ENCODE results near the gene SCAMP1. TPM values are rescaled to one million over a fixed set of nuclear protein-coding genes. Genes with fewer than 3 reads are reported as not detected.

The SCAMP1 gene
- total and polyA plus RNA-seq, 2 of the 13 experiments (the other 11 are each of a cell fraction or from before 2014, with no cell fraction given) = 18.2 to 33.7 TPM

GRCh38 chr5:78399116-78399515 is 38.7 kb downstream of the SCAMP1 start:
- ChIA-PET POLR2A (no interaction called here), CTCF (ENCODE audit: low intra/inter-chr PET ratio, low total read pairs) (no interaction called here)
- H3K9me3 ChIP-seq (ENCODE audit: low read length) = no peaks in the 10 kb centered on the region
- H3K79me2 ChIP-seq (ENCODE audit: insufficient read depth, low read length) = peaks cover 11% of the 10 kb centered on the region
- no peak overlapping the region for H3K4me3 ChIP-seq (replicated peaks in 1 of 3; ENCODE audit: insufficient read depth in 1 of 3, low read depth in 2 of 3, low read length in 3 of 3)
- H3K4me1 ChIP-seq (ENCODE audit: insufficient read depth, low read length) = no peaks in the 10 kb centered on the region
- FAIRE-seq = no peak
- peaks cover 3% of the 10 kb centered on the region; the same call in 1 of the 2 replicates for H4K20me1 ChIP-seq (ENCODE audit: insufficient read depth, low read length)
- no peak for TF ChIP-seq TFDP1 (CRISPR knock-in tag; IDR thresholded peaks at IDR 0.05; ENCODE audit: borderline replicate concordance)
- no TSS peak for BruUV-seq (replicated peaks)
- no peaks in the 10 kb centered on the region for H3K36me3 ChIP-seq (replicated peaks in 1 of 2; ENCODE audit: control insufficient read depth in 1 of 2, insufficient read depth in 2 of 2, low read length in 2 of 2)
- no peak overlapping the region for H3K4me2 ChIP-seq (ENCODE audit: low read depth, low read length)
- no peak overlapping the region for H2AFZ ChIP-seq (ENCODE audit: low read length)
- H3K9ac ChIP-seq (ENCODE audit: insufficient read depth, low read depth, low read length) = no peak overlapping the region
- in situ Hi-C loops (cut with HindIII; ENCODE audit: extremely low pct_ligation_motif_present, low pct_unique_long_range_greater_than_20kb) = no loop called here
- H3K27ac ChIP-seq (ENCODE audit: extremely low read length, insufficient read depth, low read length) = no peak overlapping the region
- ATAC-seq = no peak
- no peaks in the 10 kb centered on the region for H3K27me3 ChIP-seq (ENCODE audit: control insufficient read depth in 1 of 2, insufficient read depth in 2 of 2, low read length in 2 of 2)
- intact Hi-C loops (cut with micrococcal nuclease; ENCODE audit: unreplicated experiment) = no loop called here
- DNase-seq (ENCODE audit: low spot score) = no peak

GRCh38 chr5:78404682-78405293 is 44.4 kb downstream of the SCAMP1 start:
- ChIA-PET CTCF (ENCODE audit: low intra/inter-chr PET ratio, low total read pairs) (no interaction called here), POLR2A (no interaction called here)
- peaks cover 9% of the 10 kb centered on the region for H3K79me2 ChIP-seq (ENCODE audit: insufficient read depth, low read length)
- no peak overlapping the region for H2AFZ ChIP-seq (ENCODE audit: low read length)
- no peak for FAIRE-seq
- no peak overlapping the region for H3K27ac ChIP-seq (ENCODE audit: extremely low read length, insufficient read depth, low read length)
- no peak overlapping the region for H3K9ac ChIP-seq (ENCODE audit: insufficient read depth, low read depth, low read length)
- ATAC-seq = no peak
- no peaks in the 10 kb centered on the region for H3K9me3 ChIP-seq (ENCODE audit: low read length)
- H3K4me1 ChIP-seq (ENCODE audit: insufficient read depth, low read length) = peaks cover 18% of the 10 kb centered on the region
- no TSS peak for BruUV-seq (replicated peaks)
- in situ Hi-C loops (cut with HindIII; ENCODE audit: extremely low pct_ligation_motif_present, low pct_unique_long_range_greater_than_20kb) (no loop called here), intact Hi-C loops (cut with micrococcal nuclease; ENCODE audit: unreplicated experiment) (no loop called here)
- 77% methylated on average over 2 of the region's 2 CpGs for WGBS (ENCODE audit: low lambda C conversion rate)
- DNase-seq (ENCODE audit: low spot score) = no peak
- H3K36me3 ChIP-seq (replicated peaks in 1 of 2; ENCODE audit: control insufficient read depth in 1 of 2, insufficient read depth in 2 of 2, low read length in 2 of 2) = no peaks in the 10 kb centered on the region
- H3K4me2 ChIP-seq (ENCODE audit: low read depth, low read length) = no peak overlapping the region
- H3K27me3 ChIP-seq (ENCODE audit: control insufficient read depth in 1 of 2, insufficient read depth in 2 of 2, low read length in 2 of 2) = no peaks in the 10 kb centered on the region
- H3K4me3 ChIP-seq (replicated peaks in 1 of 3; ENCODE audit: insufficient read depth in 1 of 3, low read depth in 2 of 3, low read length in 3 of 3) = no peak overlapping the region
- 0 out of 2 replicates have a peak, but pooled peaks cover 3% of the 10 kb centered on the region for H4K20me1 ChIP-seq (ENCODE audit: insufficient read depth, low read length)
- TF ChIP-seq MLLT10 (CRISPR knock-in tag; IDR thresholded peaks at IDR 0.05) (no peak), KLF9 (CRISPR knock-in tag; IDR thresholded peaks at IDR 0.05; ENCODE audit: low read depth) (no peak), ELF4 (CRISPR knock-in tag; IDR thresholded peaks at IDR 0.05; ENCODE audit: borderline replicate concordance) (no peak), ZEB1 (IDR thresholded peaks at IDR 0.05; ENCODE audit: insufficient replicate concordance, low read depth) (no peak), ZSCAN5A (CRISPR knock-in tag; IDR thresholded peaks at IDR 0.05; ENCODE audit: borderline replicate concordance) (no peak), SALL1 (CRISPR knock-in tag; IDR thresholded peaks at IDR 0.05) (no peak), HOMEZ (CRISPR knock-in tag; IDR thresholded peaks at IDR 0.05; ENCODE audit: low read depth) (no peak), THAP7 (CRISPR knock-in tag; IDR thresholded peaks at IDR 0.05) (no peak), RBAK (CRISPR knock-in tag; IDR thresholded peaks at IDR 0.05) (no peak)

Measured in HepG2 (cell line).